Endodermal cell (in vitro differentiated cells): Measurements from ENCODE around the gene CD163. TPM values are rescaled to one million over a fixed set of nuclear protein-coding genes. Genes with fewer than 3 reads are reported as not detected.

Experiments
- DNase-seq: peaks from one replicate; pipeline ENCODE4 v3.0.0-alpha.2; 2017
- H3K27ac ChIP-seq: 2 replicates; pipeline ENCODE4 v1.5.1; 2013; ENCODE audit warnings: mild to moderate bottlenecking, low read depth, low read length, moderate library complexity
- H3K27me3 ChIP-seq: 2 replicates; pipeline ENCODE4 v1.6.1; 2013; ENCODE audit warnings: mild to moderate bottlenecking, low read length, moderate library complexity; ENCODE audit not compliant: insufficient read depth, control insufficient read depth, poor library complexity, severe bottlenecking
- H3K36me3 ChIP-seq: 2 replicates; pipeline ENCODE4 v1.7.0; 2013; ENCODE audit warnings: mild to moderate bottlenecking, low read length, moderate library complexity; ENCODE audit not compliant: control insufficient read depth, insufficient read depth
- H3K4me1 ChIP-seq: one replicate; pipeline ENCODE4 v1.7.0; 2013; ENCODE audit warnings: low read length; ENCODE audit not compliant: control insufficient read depth, insufficient read depth
- H3K4me3 ChIP-seq: 2 replicates; pipeline ENCODE4 v1.5.1; 2013; ENCODE audit warnings: mild to moderate bottlenecking, low read length, moderate library complexity
- H3K9ac ChIP-seq: 2 replicates; pipeline ENCODE4 v1.6.1; 2013; ENCODE audit warnings: mild to moderate bottlenecking, low read length, moderate library complexity; ENCODE audit not compliant: poor library complexity, severe bottlenecking; ENCODE audit errors: extremely low read depth
- H3K9me3 ChIP-seq: 2 replicates; pipeline ENCODE4 v1.6.1; 2013; ENCODE audit warnings: mild to moderate bottlenecking, low read length, moderate library complexity; ENCODE audit not compliant: control insufficient read depth
- H3K27ac Mint-ChIP-seq: 2 replicates; pipeline ENCODE4 v1.8.0; 2020; ENCODE audit warnings: mixed read lengths
- H3K27me3 Mint-ChIP-seq: 2 replicates; pipeline ENCODE4 v1.8.0; 2021; ENCODE audit warnings: mild to moderate bottlenecking, mixed read lengths; ENCODE audit not compliant: insufficient read depth
- H3K36me3 Mint-ChIP-seq: 2 replicates; pipeline ENCODE4 v1.8.0; 2020; ENCODE audit warnings: low read depth, mixed read lengths
- H3K4me1 Mint-ChIP-seq: 2 replicates; pipeline ENCODE4 v1.8.0; 2020; ENCODE audit warnings: mixed read lengths
- H3K4me3 Mint-ChIP-seq: 2 replicates; pipeline ENCODE4 v1.8.0; 2020; ENCODE audit warnings: mild to moderate bottlenecking, moderate library complexity, mixed read lengths
- H3K9me3 Mint-ChIP-seq: 2 replicates; pipeline ENCODE4 v1.8.0; 2020; ENCODE audit warnings: mild to moderate bottlenecking, mixed read lengths
- CTCF ChIP-seq: fragments of 200-600 bp; sonication (generic); conservative IDR thresholded peaks from 2 replicates; pipeline ENCODE4 v1.5.0; 2021; ENCODE audit warnings: antibody characterized with exemption, mild to moderate bottlenecking
- WGBS, 2 experiments: methylation state at CpG; one replicate each; pipeline versions ENCODE4 v1.1.5 to v1.1.7; 2013; ENCODE audit warnings: missing lambda C conversion rate in 2 of 2, mixed read lengths in 1 of 2; ENCODE audit not compliant: insufficient coverage in 1 of 2, insufficient read length in 1 of 2; 5-methylcytosine and 5-hydroxymethylcytosine counted together
- total RNA-seq, 2 donors: library from RNA; stranded (reverse); fragmentation: NEBNext Ultra II Directional in 1 of 2; extraction: Animal tissue kit (Norgen Biotek cat#: 25700) in 1 of 2; gene quantifications; 2 replicates in 1 of 2; 3 replicates in 1 of 2; pipeline ENCODE4 v1.2.1, GENCODE V29; 2021

Gene CD163
- total RNA-seq, 2 donors from 2014 or later, result 2.8 to 11.4 TPM

GRCh38 chr12:7501031-7501588 lies 2.5 kb downstream of the CD163 start:
- no peaks in the 10 kb centered on the region for H3K27me3 ChIP-seq
- no peaks in the 10 kb centered on the region for H3K4me1 ChIP-seq
- 92 to 95% methylated on average over 4 to 6 of the region's 6 CpGs for WGBS, 2 experiments
- no peak for DNase-seq
- Mint-ChIP-seq H3K27ac (no peak overlapping the region), H3K4me1 (peaks cover 9% of the 10 kb centered on the region), H3K36me3 (peaks cover under 1% of the 10 kb centered on the region), H3K27me3 (no peaks in the 10 kb centered on the region), H3K9me3 (peaks cover 7% of the 10 kb centered on the region), H3K4me3 (no peak overlapping the region)
- TF ChIP-seq CTCF, result no peak
- H3K4me3 ChIP-seq, result no peak overlapping the region
- no peaks in the 10 kb centered on the region for H3K9me3 ChIP-seq
- H3K9ac ChIP-seq, result no peak overlapping the region
- H3K27ac ChIP-seq, result no peak overlapping the region
- H3K36me3 ChIP-seq, result no peaks in the 10 kb centered on the region

GRCh38 chr12:7499636-7500035 lies 3.9 kb downstream of the CD163 start:
- no peak for DNase-seq
- 100% methylated on average over 1 of the region's 1 CpG; no CpG with 5 or more reads in 1 of the 2 experiments for WGBS, 2 experiments
- H3K9me3 Mint-ChIP-seq, result peaks cover 9% of the 10 kb centered on the region
- no peaks in the 10 kb centered on the region for H3K9me3 ChIP-seq
- H3K36me3 Mint-ChIP-seq, result peaks cover 3% of the 10 kb centered on the region
- no peak overlapping the region for H3K27ac Mint-ChIP-seq
- H3K4me1 ChIP-seq, result no peaks in the 10 kb centered on the region
- no peak overlapping the region for H3K27ac ChIP-seq
- peaks cover 9% of the 10 kb centered on the region for H3K4me1 Mint-ChIP-seq
- H3K27me3 Mint-ChIP-seq, result no peaks in the 10 kb centered on the region
- H3K27me3 ChIP-seq, result no peaks in the 10 kb centered on the region
- no peak overlapping the region for H3K9ac ChIP-seq
- no peak overlapping the region for H3K4me3 ChIP-seq
- no peak overlapping the region for H3K4me3 Mint-ChIP-seq
- TF ChIP-seq CTCF, result no peak
- no peaks in the 10 kb centered on the region for H3K36me3 ChIP-seq

- Histone ChIP-seq H3K27ac (no peak overlapping the region), H3K4me3 (no peak overlapping the region), H3K27me3 (no peaks in the 10 kb centered on the region), H3K9ac (no peak overlapping the region), H3K9me3 (no peaks in the 10 kb centered on the region), H3K36me3 (no peaks in the 10 kb centered on the region), H3K4me1 (no peaks in the 10 kb centered on the region)
- peaks cover 3% of the 10 kb centered on the region for H3K36me3 Mint-ChIP-seq
- H3K9me3 Mint-ChIP-seq, result peaks cover 9% of the 10 kb centered on the region
- no peak for DNase-seq
- WGBS, 2 experiments, result 86 to 90% methylated on average over 1 to 4 of the region's 4 CpGs
- H3K27ac Mint-ChIP-seq, result no peak overlapping the region
- H3K27me3 Mint-ChIP-seq, result no peaks in the 10 kb centered on the region
- no peak for TF ChIP-seq CTCF
- no peak overlapping the region for H3K4me3 Mint-ChIP-seq
- H3K4me1 Mint-ChIP-seq, result peaks cover 9% of the 10 kb centered on the region
Measured at GRCh38 chr12:7498809-7499208, 4.8 kb downstream of the CD163 start.
